ENCODE measurements around the gene COL25A1.

COL25A1 gene

DNA sequence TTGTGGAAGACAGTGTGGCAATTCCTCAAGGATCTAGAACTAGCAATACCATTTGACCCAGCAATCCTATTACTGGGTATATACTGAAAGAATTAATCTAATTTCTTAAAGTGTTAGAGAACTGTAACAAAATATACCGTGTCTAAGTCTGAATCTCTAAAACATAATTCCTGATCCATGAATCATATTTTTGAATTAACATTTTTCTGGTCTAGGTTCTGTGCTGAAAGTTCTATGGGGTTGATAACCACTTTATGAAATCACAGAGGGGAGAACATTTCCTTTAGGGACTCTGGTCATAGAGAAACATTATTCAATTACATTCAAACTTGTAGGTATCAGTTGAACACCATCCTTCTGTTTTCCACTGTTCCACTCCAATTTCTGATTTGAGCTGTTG, 447.7 kb downstream of the COL25A1 start:
- TF ChIP-seq, protein P1, sequence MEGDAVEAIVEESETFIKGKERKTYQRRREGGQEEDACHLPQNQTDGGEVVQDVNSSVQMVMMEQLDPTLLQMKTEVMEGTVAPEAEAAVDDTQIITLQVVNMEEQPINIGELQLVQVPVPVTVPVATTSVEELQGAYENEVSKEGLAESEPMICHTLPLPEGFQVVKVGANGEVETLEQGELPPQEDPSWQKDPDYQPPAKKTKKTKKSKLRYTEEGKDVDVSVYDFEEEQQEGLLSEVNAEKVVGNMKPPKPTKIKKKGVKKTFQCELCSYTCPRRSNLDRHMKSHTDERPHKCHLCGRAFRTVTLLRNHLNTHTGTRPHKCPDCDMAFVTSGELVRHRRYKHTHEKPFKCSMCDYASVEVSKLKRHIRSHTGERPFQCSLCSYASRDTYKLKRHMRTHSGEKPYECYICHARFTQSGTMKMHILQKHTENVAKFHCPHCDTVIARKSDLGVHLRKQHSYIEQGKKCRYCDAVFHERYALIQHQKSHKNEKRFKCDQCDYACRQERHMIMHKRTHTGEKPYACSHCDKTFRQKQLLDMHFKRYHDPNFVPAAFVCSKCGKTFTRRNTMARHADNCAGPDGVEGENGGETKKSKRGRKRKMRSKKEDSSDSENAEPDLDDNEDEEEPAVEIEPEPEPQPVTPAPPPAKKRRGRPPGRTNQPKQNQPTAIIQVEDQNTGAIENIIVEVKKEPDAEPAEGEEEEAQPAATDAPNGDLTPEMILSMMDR (IDR thresholded peaks at IDR 0.05; ENCODE audit: low read depth, low read length), result no peak
- DNase-seq (ENCODE audit: extremely low read depth, low read depth), result no peak

DNA sequence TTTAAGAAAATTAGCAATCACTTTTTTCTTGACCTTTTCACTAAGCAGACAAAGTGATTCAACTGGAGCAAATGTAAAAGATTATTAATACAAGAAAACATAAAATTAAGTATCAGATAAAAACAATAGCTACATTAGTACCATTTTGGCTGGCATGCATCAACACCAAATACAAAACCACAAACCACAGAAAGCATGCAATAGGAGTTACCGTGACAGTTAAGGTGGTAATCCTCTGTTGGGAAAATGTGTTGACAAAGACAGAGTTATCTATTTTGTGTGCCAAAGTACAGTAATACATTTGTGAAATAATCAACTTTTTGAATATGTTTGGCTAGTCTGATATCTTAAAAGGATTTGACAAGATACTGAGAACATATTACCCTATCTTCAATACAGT, 449.8 kb downstream of the COL25A1 start:
- DNase-seq (ENCODE audit: extremely low read depth, low read depth), result no peak
- TF ChIP-seq, protein P1 (IDR thresholded peaks at IDR 0.05; ENCODE audit: low read depth, low read length), result no peak

DNA sequence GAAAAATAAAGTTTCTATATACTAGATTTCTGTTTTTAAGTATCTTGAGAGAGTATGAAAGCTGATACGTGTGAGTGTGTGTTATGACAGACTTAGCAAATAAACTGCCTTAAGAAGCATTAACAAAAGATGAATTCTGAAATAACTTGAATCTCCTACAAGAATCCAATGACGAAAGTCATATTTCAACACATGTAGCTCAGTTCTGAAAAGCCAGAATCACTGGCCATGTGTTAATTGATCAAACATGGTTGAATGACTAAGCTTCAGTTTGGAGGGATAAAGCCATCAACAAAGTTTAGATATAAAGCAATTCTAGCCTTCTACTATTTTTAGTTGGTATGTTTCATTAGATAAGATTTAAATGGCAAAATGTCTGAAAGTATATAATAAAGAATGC, 451.1 kb downstream of the COL25A1 start:
- DNase-seq (ENCODE audit: extremely low read depth, low read depth), result peak; percentile 67
- TF ChIP-seq, protein P1 (IDR thresholded peaks at IDR 0.05; ENCODE audit: low read depth, low read length), result no peak

DNA sequence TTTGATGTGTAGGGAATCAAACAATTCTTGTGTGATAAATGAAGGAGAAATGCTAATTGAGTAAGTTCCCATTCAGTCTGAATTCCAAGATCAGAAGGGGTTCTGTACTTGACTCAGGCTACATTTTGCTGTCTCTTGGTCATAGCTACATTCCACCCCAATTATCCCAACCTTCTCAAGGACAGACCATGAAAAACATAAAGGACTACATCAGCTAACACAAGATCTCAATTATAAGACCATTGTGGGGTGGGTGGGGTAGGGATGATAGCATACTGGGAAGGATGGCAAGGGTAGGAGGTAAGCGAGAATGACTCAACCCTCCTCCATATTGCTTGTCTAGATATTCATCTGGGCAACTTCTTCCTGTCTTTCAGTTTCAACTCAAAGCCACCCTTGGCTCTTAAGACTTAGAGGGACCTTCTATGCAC, 452.2 kb downstream of the COL25A1 start:
- TF ChIP-seq, protein P1 (IDR thresholded peaks at IDR 0.05; ENCODE audit: low read depth, low read length), result no peak
- no peak for DNase-seq (ENCODE audit: extremely low read depth, low read depth)

DNA sequence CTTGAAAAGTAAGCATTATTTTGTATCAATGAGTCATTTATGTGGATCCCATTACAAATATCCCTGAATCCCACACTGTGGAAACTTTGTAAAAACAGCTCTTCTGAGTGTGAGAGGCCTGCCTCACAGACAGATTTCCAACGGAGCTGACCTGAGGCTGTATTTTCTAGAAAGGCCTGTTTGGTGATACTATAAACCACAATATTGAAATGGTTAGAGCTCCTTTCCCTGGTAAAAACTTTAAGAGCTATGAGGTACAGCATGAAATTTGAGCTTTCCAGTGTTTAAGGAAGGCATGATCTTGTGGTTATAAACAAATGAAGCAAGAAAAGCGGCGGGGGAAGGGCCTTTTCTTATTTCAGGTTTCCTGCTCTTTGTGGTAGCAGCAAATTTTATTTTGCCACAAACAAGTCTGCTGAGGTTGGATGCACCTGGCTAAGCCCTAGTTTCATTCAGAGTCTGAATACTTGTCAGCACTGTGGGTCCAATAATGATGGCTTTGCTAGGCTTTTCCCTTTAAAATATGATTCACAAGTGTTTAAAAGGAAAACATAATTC, 452.8 kb downstream of the COL25A1 start:
- TF ChIP-seq, protein P1 (IDR thresholded peaks at IDR 0.05; ENCODE audit: low read depth, low read length), result no peak
- DNase-seq (ENCODE audit: extremely low read depth, low read depth), result peak; percentile 54

DNA sequence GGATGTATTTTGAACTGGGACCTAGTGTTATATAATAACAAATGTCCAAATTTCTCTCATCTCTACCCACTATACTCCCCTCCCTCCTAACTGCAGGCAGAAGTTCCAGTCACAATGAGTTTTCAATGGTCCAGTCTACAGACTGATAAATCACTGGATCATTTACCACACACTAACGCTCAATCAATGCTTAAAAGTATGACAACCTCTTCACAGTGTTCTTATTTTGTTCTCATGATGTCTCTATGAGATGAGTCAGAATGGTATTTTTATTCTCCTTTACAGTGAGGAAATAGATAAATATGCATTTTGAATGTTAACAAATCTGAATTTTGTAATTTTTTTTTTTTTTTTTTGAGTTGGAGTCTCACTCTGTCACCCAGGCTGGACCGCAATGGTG, 455.9 kb downstream of the COL25A1 start:
- TF ChIP-seq, protein P1 (IDR thresholded peaks at IDR 0.05; ENCODE audit: low read depth, low read length), result no peak
- DNase-seq (ENCODE audit: extremely low read depth, low read depth), result no peak

DNA sequence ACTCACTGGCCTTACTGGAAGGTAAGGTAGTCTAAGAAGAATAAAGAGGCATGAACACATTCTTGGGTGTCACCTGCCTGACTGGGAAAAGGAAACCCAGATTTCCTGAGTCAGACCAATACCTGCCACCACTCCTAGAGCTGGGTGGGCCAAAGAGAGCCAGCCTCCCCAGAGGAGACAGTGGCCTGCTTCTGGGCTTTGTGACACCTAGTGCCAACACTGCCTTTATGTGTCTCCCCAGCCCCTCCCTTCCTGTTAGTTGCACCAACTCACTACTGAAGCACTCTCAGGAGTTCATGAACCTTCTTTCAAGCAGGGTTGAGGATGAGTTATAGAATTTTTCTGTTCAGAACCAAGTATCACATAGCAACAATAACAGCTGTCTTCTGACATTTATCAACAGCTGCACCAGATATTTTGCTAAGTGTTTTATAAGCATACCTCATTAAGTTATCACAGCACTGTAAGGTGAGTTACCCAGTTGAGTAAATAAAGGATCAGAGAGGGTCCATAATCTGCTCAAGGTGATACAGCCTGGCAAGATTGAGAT, 462.0 kb downstream of the COL25A1 start:
- TF ChIP-seq, protein P1 (IDR thresholded peaks at IDR 0.05; ENCODE audit: low read depth, low read length), result no peak
- no peak for DNase-seq (ENCODE audit: extremely low read depth, low read depth)
